Skeletal muscle satellite cell (primary cell): ENCODE measurements around the gene SPATA31C2.
"Not testable (repeated sequence)": the region's sequence is repeated elsewhere in the genome, so short reads cannot be mapped to it uniquely, and the experiment has no call there.

ENCODE experiments used
- H3K27me3 ChIP-seq: 2 replicates; pipeline ENCODE4 v1.7.0; 2013; ENCODE audit warnings: low read length; ENCODE audit not compliant: control insufficient read depth, insufficient read depth
- H3K36me3 ChIP-seq: 2 replicates; pipeline ENCODE4 v1.7.0; 2013; ENCODE audit warnings: mild to moderate bottlenecking, control low read depth, low read length; ENCODE audit not compliant: insufficient read depth
- H3K4me1 ChIP-seq: 2 replicates; pipeline ENCODE4 v1.7.0; 2013; ENCODE audit warnings: low read length; ENCODE audit not compliant: control insufficient read depth, insufficient read depth
- H3K4me2 ChIP-seq: 2 replicates; pipeline ENCODE4 v1.7.0; 2013; ENCODE audit warnings: mild to moderate bottlenecking, low read length
- H3K4me3 ChIP-seq: 2 replicates; pipeline ENCODE4 v1.7.0; 2013; ENCODE audit warnings: low read length
- H3K9ac ChIP-seq: 2 replicates; pipeline ENCODE4 v1.7.0; 2013; ENCODE audit warnings: mild to moderate bottlenecking, low read depth, low read length, moderate library complexity
- H3K9me3 ChIP-seq: replicated peaks from 2 replicates; pipeline ENCODE4 v1.7.0; 2013; ENCODE audit warnings: mild to moderate bottlenecking, control low read depth, low read length

The SPATA31C2 gene

GRCh38 chr9:88173378-88173999, 35.2 kb upstream of the SPATA31C2 start:
- peaks cover 9% of the 10 kb centered on the region for H3K27me3 ChIP-seq
- no peak overlapping the region for H3K4me3 ChIP-seq
- no peak overlapping the region for H3K9ac ChIP-seq
- H3K9me3 ChIP-seq: no peaks in the 10 kb centered on the region
- H3K4me1 ChIP-seq: no peaks in the 10 kb centered on the region
- H3K36me3 ChIP-seq: no peaks in the 10 kb centered on the region
- no peak overlapping the region for H3K4me2 ChIP-seq

GRCh38 chr9:88169700-88170099, 31.4 kb upstream of the SPATA31C2 start:
- no peak overlapping the region for H3K9ac ChIP-seq
- H3K4me3 ChIP-seq: no peak overlapping the region
- no peak overlapping the region for H3K4me2 ChIP-seq
- H3K36me3 ChIP-seq: no peaks in the 10 kb centered on the region
- no peaks in the 10 kb centered on the region for H3K27me3 ChIP-seq
- no peaks in the 10 kb centered on the region for H3K9me3 ChIP-seq
- no peaks in the 10 kb centered on the region for H3K4me1 ChIP-seq

- no peak overlapping the region for H3K4me2 ChIP-seq
- H3K4me1 ChIP-seq: no peaks in the 10 kb centered on the region
- no peaks in the 10 kb centered on the region for H3K9me3 ChIP-seq
- no peak overlapping the region for H3K4me3 ChIP-seq
- H3K27me3 ChIP-seq: peaks cover 2% of the 10 kb centered on the region
- H3K36me3 ChIP-seq: no peaks in the 10 kb centered on the region
- H3K9ac ChIP-seq: no peak overlapping the region
Observed at GRCh38 chr9:88168564-88168963, 30.3 kb upstream of the SPATA31C2 start.

DNA sequence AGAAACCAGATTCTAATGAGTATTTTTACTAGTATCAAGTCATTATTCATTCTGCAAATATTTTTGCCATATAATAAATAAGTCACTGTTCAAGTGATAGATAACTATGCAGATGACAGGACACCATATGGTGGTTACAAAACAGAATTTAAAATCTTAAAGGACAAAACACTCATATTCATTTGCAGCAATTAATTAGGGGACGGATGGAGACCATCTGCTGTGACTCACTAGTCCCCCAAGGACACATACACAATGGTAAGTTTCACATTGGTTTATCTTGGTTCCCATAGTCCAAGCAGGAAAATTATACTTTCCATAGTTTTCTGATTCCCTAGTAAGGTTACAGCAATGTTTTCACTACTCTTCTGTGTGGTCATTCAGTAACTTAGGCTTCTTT, 28.4 kb upstream of the SPATA31C2 start:
- Histone ChIP-seq H3K27me3 (peaks cover 2% of the 10 kb centered on the region), H3K36me3 (no peaks in the 10 kb centered on the region), H3K9me3 (no peaks in the 10 kb centered on the region), H3K4me1 (no peaks in the 10 kb centered on the region), H3K4me2 (no peak overlapping the region), H3K4me3 (no peak overlapping the region), H3K9ac (no peak overlapping the region)

DNA sequence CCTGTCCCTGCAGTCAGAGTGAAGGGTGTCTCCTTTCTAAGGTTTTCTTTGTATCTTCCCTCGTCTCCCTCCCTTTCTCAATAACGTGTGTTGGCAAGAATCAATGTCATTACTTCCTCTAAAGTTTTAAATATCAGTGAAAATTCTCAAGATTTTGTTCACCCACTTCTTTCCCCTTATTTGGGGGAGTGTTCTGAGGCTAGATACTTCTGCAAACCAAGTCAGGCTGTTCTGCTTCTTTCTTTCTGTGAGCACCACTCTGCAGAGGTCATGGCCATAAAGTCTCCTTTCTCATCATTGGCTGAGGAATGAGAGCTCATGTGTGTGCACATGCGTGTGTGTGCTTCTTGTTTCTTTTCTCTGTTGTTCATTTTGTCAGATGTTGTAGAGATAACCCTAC, 26.6 kb upstream of the SPATA31C2 start:
- Histone ChIP-seq H3K4me1 (no peaks in the 10 kb centered on the region), H3K4me3 (no peak overlapping the region), H3K9me3 (no peaks in the 10 kb centered on the region), H3K27me3 (peaks cover 16% of the 10 kb centered on the region), H3K4me2 (no peak overlapping the region), H3K9ac (no peak overlapping the region), H3K36me3 (no peaks in the 10 kb centered on the region)

- H3K9ac ChIP-seq: no peak overlapping the region
- no peak overlapping the region for H3K4me2 ChIP-seq
- H3K36me3 ChIP-seq: no peaks in the 10 kb centered on the region
- no peaks in the 10 kb centered on the region for H3K9me3 ChIP-seq
- peaks cover 19% of the 10 kb centered on the region for H3K27me3 ChIP-seq
- no peak overlapping the region for H3K4me3 ChIP-seq
- no peaks in the 10 kb centered on the region for H3K4me1 ChIP-seq
Observed at GRCh38 chr9:88161144-88161543, 22.9 kb upstream of the SPATA31C2 start.

DNA sequence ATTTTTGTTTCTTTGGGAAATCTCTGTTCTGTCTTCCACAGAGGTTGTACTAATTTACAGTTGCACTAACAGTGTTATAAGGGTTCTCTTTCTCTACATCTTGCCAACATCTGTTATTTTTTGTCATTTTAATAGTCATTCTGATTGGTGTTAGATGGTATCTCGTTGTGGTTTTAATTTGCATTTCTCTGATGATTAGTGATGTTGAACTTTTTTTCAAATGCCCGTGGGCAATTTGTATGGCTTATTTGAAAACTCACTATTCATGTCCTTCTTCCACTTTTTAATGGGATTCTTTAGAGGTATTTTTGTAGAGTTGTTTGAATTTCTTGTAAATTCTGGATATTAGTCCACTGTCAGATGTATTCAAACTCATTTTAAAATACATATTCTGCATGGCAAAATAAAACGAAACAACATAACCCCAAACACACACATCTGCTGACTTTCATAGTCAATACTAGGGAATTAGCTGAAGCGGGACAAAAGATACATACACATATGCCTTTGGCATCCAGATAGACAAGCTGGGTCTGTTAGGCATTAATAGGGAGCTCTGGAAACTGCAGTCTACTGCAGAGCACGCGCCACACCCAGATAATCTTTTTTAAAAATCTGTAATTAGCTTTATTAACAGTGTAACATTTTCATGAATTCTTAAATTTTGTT, 5.8 kb upstream of the SPATA31C2 start:
- Histone ChIP-seq H3K4me2 (no peak overlapping the region), H3K9ac (no peak overlapping the region), H3K27me3 (peaks cover 42% of the 10 kb centered on the region), H3K4me1 (no peaks in the 10 kb centered on the region), H3K9me3 (no peaks in the 10 kb centered on the region), H3K36me3 (no peaks in the 10 kb centered on the region), H3K4me3 (no peak overlapping the region)

DNA sequence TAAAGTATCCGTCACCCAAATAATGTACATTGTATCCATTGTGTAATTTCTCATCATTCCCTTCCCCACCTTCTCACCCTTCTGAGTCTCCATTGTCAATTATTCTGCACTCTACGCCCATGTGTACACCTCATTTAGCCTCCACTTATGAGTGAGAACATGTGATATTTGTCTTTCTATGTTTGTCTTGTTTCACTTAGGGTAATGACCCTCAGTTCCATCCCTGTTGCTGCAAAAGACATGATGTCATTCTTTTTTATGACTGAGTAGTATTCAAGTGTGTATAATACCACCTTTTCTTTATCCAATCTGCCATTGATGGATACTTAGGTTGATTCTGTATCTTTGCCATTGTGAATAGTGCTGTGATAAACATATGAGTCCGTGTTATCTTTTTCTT, 4.9 kb upstream of the SPATA31C2 start:
- no peaks in the 10 kb centered on the region for H3K4me1 ChIP-seq
- no peaks in the 10 kb centered on the region for H3K36me3 ChIP-seq
- no peak overlapping the region for H3K4me2 ChIP-seq
- no peak overlapping the region for H3K4me3 ChIP-seq
- peaks cover 42% of the 10 kb centered on the region for H3K27me3 ChIP-seq
- no peak overlapping the region for H3K9ac ChIP-seq
- no peaks in the 10 kb centered on the region for H3K9me3 ChIP-seq

DNA sequence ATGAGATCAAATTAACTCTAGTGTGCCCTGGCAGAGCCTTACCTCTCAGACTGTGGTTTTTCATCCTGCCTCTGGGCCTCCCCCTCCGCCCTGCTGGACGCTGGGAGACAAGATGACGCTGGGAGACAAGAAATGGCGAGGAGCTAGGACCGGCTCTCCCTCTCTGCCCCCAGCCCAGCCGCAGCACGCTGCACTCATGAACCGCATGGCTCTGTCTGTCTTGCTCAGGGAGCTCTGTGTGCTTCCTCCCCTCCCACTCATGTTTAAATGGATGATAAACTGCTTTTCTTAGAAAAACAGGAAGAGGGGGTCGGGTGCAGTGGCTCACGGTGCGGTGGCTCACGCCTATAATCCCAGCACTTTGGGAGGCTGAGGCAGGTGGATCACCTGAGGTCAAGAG, 4.7 kb downstream of the SPATA31C2 start:
- not testable (repeated sequence) for H3K36me3 ChIP-seq, H3K4me3 ChIP-seq, H3K9ac ChIP-seq, H3K9me3 ChIP-seq, H3K4me1 ChIP-seq, H3K27me3 ChIP-seq, H3K4me2 ChIP-seq

- not testable (repeated sequence) for H3K4me1 ChIP-seq, H3K9me3 ChIP-seq, H3K4me2 ChIP-seq, H3K9ac ChIP-seq, H3K4me3 ChIP-seq, H3K36me3 ChIP-seq, H3K27me3 ChIP-seq
Observed at GRCh38 chr9:88129556-88129955, 8.7 kb downstream of the SPATA31C2 start.

DNA sequence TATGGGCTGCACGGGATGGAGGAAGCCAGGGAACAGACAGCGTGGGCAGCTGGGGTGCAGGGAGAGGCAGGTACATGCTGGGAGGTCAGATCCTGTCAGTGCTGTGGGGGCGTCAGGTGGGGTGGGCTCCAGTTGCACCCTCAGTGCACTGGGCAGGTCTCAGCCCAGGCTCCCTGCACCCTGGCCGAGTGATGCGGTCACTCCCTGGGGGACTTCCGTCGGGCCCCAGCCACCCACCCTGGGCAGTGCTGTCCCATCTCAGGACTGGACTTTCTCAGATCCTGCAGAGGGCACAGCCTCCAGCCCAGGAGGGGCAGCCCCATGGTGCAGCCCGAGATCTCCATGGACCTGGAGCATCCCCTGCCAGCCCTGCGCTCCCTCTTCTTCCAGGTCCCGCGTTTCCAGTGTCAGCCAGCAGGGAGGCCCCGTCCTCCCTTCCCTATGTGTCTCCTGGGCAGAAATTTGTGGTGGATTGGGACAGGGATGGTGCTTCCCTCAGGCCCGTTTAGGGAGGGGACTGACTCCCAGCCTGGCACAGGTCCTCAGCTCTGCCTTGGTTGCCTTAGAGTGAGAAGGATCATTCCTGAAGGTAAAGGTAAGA, 10.5 kb downstream of the SPATA31C2 start:
- H3K36me3 ChIP-seq, H3K27me3 ChIP-seq, H3K4me2 ChIP-seq, H3K4me3 ChIP-seq, H3K4me1 ChIP-seq, H3K9me3 ChIP-seq, H3K9ac ChIP-seq: not testable (repeated sequence)

GRCh38 chr9:88123413-88123812, 14.9 kb downstream of the SPATA31C2 start:
- H3K27me3 ChIP-seq, H3K9ac ChIP-seq, H3K4me2 ChIP-seq, H3K36me3 ChIP-seq, H3K9me3 ChIP-seq, H3K4me1 ChIP-seq, H3K4me3 ChIP-seq: not testable (repeated sequence)
